ENCODE data around the gene SHKBP1.

GRCh38 chr19:40610396-40611064 lies 33.9 kb downstream of the SHKBP1 start:
- TF ChIP-seq EZH2 (IDR thresholded peaks at IDR 0.05; ENCODE audit: insufficient read depth, poor library complexity, severe bottlenecking) (no peak), EZH2phosphoT487 (IDR thresholded peaks at IDR 0.05; ENCODE audit: insufficient read depth, low read depth) (no peak)

Measured in GM23248 (cell line).